ENCODE measurements around the gene ACTL6A.

- TF ChIP-seq EZH2 (IDR thresholded peaks at IDR 0.05; ENCODE audit: low read depth) (no peak), CTCF (conservative IDR thresholded peaks at IDR 0.05) (no peak)
Measured at GRCh38 chr3:179513862-179514261, 48.9 kb upstream of the ACTL6A start.
